HAP-1 (cell line): ENCODE measurements around the gene KCNQ4.

Experiments used
- DNase-seq, 2 experiments: peaks; one replicate each; pipeline ENCODE4 v3.0.0-alpha.2; 2016 to 2020; ENCODE audit warnings: low spot score in 2 of 2
- H3K27me3 ChIP-seq: fragments of 250-450 bp; sonication (Bioruptor Pico); 2 replicates; pipeline ENCODE4 v1.5.1; 2020; ENCODE audit warnings: low read depth, mild to moderate bottlenecking, moderate library complexity
- H3K36me3 ChIP-seq: fragments of 250-450 bp; sonication (Bioruptor Pico); replicated peaks from 2 replicates; pipeline ENCODE4 v1.5.1; 2020; ENCODE audit warnings: mild to moderate bottlenecking
- H3K4me1 ChIP-seq: fragments of 250-450 bp; sonication (Bioruptor Pico); 2 replicates; pipeline ENCODE4 v1.5.1; 2020; ENCODE audit warnings: mild to moderate bottlenecking
- H3K4me3 ChIP-seq: fragments of 250-450 bp; sonication (Bioruptor Pico); 2 replicates; pipeline ENCODE4 v1.5.1; 2020; ENCODE audit warnings: mild to moderate bottlenecking, moderate library complexity
- H3K9me3 ChIP-seq: fragments of 250-450 bp; sonication (Bioruptor Pico); 2 replicates; pipeline ENCODE4 v1.5.1; 2020; ENCODE audit warnings: mild to moderate bottlenecking, moderate library complexity
- in situ Hi-C: fragments of 300-500 bp; cut with MboI; formaldehyde crosslinking; loops from 3 replicates; pipeline ENCODE4 v1.14.3; 2020; ENCODE audit warnings: low sequenced_read_pairs, inconsistent platforms, mixed read lengths

KCNQ4 gene

DNA sequence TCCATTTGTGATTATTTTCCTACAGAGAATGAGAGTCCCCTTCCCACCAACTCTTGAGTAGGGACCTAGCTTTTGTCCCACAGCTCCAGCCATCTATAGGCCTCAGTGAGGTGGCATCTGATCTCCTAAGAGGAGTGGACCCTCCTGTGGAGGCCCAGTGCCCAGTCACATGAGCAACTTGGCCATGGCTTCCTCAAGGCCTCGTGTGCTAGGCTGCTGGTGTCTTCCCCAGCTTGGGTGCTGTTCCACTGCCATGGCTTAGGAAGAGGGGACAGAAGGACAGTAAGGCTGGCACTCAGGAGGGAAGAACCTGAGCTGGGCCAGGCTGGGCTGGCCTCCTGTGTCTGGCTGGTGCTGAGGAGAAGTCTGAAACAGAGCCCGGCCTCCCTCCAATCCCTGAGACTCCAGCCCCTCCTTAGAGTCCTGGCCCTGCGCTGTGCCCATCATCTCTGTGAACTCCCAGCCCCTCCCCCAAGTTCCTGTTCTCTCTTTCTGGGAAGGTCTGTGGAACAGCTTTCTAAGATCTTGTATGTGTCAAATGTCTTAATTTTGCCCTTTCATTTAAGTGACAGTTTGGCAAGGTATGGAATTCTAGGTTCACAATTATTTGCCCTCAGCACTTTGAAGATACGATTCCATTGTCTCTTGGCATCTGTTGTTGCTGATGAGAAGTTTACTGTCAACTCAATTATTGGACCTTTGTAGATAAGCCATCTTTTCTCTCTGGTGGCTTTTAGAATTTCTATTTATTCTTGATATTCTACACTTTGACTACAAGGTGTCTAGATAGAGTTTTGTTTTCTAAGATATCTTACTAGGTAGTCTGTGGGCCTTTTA is 7.1 kb upstream of the KCNQ4 start:
- no peak overlapping the region for H3K4me3 ChIP-seq
- no peaks in the 10 kb centered on the region for H3K4me1 ChIP-seq
- H3K9me3 ChIP-seq, result peaks cover 2% of the 10 kb centered on the region; the same call in 1 of the 2 replicates
- H3K36me3 ChIP-seq, result peaks cover 6% of the 10 kb centered on the region; the same call in 1 of the 2 replicates
- H3K27me3 ChIP-seq, result no peaks in the 10 kb centered on the region
- DNase-seq, result no peak
- in situ Hi-C loops, result no loop called here

DNA sequence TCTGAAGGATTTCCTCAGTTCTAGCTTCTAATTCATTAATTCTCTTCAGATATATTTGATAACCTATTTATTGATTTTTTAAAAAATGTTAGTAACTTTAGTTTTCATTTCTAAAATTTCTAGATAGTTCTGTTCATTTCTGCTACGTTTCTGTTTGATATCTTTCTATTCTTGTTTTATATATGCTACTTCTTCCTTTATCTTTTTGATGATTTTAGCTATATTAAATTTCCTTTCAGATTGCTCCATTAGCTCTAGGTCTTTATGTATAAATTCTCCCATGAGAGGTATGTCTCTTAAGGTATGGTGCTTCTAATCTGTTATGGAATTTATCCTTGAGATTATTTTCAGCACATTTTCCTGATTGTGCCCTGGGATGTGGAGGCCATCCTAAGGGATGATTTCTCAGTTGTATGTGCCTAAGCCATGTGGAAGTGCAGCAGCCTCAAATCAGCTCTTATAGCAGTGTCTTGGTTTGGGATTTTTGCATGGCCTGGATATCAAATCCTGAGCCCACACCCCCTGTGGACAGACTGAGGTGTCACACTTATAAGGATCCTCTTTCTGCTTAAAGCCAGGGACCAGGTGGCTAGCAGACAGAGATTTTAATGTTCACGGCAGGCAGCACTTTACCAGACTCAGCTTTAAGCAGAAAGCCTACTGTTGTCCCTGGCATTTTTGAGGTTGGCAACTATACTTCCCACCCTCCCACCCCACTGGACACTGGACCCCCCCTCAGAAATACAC is 6.2 kb upstream of the KCNQ4 start:
- H3K4me1 ChIP-seq, result peaks cover 2% of the 10 kb centered on the region; the same call in 1 of the 2 replicates
- no peak overlapping the region for H3K4me3 ChIP-seq
- peaks cover 3% of the 10 kb centered on the region; the same call in 1 of the 2 replicates for H3K36me3 ChIP-seq
- no peaks in the 10 kb centered on the region for H3K27me3 ChIP-seq
- peaks cover 2% of the 10 kb centered on the region; the same call in 1 of the 2 replicates for H3K9me3 ChIP-seq
- DNase-seq, result no peak
- in situ Hi-C loops, result no loop called here

DNA sequence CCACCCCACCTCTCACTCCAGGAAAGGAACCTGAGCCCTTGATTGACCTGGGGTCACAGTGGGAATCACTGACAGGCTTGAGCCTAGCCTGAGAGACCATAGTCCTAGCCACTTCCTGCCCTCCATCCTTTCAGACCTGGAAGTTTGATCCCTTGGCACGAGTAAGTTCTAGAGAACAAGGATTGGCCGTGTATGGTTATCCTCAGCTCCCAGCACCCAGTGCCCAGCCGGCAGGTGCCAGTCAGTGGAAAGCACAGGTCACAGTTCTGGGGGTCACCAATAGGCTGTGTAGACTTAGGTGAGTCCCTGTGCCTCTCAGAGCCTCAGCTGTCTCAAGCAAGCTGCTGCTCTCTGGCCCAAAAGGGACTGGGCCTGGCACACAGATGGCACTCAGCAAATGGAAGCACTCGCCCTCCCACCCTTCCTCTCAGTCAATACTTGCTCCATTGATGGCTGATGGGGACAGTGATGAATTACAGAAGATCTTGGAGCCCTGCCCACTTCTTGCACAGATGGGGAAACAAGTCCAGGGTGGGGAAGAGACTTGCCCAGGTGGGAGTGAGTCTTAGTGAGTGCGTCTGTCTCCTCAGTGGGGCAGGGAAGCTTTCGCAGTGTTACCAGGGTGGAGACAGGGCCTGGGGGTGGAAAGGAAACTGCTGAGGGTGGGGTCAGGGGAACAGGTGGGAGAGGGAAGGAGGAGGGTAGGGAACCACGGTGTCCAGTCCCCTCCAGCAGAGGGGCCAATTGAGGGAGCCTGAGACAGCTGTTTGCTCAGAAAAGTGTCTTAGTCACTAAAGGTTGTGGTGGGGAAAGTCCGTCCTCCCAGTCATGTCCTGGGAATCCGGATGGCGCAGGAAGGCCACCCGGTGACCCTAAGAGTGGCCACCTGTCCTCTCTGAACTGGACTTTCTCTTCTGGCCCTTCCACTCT is 2.6 kb upstream of the KCNQ4 start:
- no peak for DNase-seq
- no peaks in the 10 kb centered on the region; the same call in 1 of the 2 replicates for H3K36me3 ChIP-seq
- peaks cover 2% of the 10 kb centered on the region; the same call in 1 of the 2 replicates for H3K9me3 ChIP-seq
- in situ Hi-C loops, result no loop called here
- no peaks in the 10 kb centered on the region for H3K27me3 ChIP-seq
- no peak overlapping the region for H3K4me3 ChIP-seq
- peaks cover 19% of the 10 kb centered on the region for H3K4me1 ChIP-seq

DNA sequence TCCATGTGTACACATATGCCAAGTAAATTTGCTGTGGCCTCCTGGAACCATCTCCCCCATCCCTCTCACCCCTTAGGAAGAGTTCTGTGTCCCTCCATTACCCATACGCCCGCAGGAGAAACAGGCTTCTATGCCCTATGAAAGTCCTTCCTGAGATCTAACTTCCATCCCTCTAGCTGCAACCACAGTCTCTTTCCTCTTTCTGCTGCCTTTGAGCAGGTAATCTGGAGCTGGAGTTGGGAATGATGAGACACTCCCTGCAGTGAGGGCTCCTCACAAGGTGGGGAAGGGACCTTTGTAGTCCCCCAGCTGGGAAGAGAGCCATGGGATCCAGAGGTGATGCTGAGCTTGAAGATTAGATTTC is 2.0 kb upstream of the KCNQ4 start:
- Histone ChIP-seq H3K4me1 (peaks cover 19% of the 10 kb centered on the region), H3K36me3 (no peaks in the 10 kb centered on the region; the same call in 1 of the 2 replicates), H3K27me3 (no peaks in the 10 kb centered on the region), H3K4me3 (no peak overlapping the region), H3K9me3 (peaks cover 2% of the 10 kb centered on the region; the same call in 1 of the 2 replicates)
- no peak for DNase-seq
- in situ Hi-C loops, result no loop called here

DNA sequence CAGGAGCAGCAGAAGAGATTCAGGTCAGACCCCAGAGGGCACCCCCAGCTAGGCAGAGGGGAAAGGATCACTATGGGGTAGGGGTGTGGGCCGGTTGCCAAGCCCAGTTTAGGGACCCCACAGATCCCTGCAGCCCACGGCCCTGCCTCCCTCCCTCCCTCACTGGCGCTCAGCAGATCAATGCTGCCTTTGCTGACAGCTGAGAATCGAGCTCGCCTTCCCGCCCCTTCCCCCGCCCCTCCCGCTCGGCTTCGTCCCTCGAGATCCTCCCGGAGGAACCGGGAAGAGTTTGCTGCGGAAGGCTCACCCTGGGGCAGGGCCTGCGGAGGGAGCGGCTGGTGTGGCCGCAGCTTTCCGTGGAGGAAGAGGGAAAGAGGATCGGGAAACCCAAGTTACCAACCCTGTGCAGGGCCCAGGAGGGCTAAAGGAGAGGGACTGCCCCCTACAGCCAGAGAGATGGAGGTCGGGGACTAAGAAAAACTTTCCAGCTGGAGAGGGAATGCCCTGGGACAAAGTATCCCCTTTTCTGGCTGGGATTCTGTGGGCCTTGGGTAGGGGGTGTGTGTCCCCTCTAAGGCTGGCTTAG is 1.1 kb upstream of the KCNQ4 start:
- peak; percentile 34 to 79 for DNase-seq
- peak overlapping the region; percentile 30 for H3K4me3 ChIP-seq
- no peaks in the 10 kb centered on the region; the same call in 1 of the 2 replicates for H3K36me3 ChIP-seq
- no peaks in the 10 kb centered on the region for H3K27me3 ChIP-seq
- in situ Hi-C loops, result no loop called here
- H3K9me3 ChIP-seq, result no peaks in the 10 kb centered on the region
- peaks cover 19% of the 10 kb centered on the region for H3K4me1 ChIP-seq

DNA sequence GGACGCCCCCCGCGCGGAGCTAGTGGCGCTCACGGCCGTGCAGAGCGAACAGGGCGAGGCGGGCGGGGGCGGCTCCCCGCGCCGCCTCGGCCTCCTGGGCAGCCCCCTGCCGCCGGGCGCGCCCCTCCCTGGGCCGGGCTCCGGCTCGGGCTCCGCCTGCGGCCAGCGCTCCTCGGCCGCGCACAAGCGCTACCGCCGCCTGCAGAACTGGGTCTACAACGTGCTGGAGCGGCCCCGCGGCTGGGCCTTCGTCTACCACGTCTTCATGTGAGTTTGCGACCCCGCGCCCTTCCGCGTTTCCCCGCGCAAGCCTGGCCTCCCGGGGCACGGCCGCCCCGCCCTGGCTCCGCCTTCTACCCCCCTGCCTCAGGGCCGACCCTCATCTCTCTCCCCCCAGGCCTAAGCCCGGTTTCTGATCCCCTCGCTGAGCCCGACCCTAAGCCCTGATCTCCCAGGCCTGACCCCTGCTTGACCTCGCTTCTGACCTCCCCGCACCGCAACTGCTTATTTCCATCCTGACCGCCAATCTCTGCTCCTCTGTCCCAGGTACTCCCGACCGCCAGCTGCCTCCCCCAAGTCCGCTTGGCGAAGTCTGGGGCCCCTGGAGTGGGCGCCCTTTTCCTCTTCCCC is 669 bp downstream of the KCNQ4 start:
- Histone ChIP-seq H3K4me1 (peaks cover 19% of the 10 kb centered on the region), H3K4me3 (peak overlapping the region; percentile 41), H3K36me3 (no peaks in the 10 kb centered on the region), H3K9me3 (no peaks in the 10 kb centered on the region), H3K27me3 (no peaks in the 10 kb centered on the region)
- in situ Hi-C loops, result no loop called here
- DNase-seq, result peak in 1 of 2 experiments; percentile 58

DNA sequence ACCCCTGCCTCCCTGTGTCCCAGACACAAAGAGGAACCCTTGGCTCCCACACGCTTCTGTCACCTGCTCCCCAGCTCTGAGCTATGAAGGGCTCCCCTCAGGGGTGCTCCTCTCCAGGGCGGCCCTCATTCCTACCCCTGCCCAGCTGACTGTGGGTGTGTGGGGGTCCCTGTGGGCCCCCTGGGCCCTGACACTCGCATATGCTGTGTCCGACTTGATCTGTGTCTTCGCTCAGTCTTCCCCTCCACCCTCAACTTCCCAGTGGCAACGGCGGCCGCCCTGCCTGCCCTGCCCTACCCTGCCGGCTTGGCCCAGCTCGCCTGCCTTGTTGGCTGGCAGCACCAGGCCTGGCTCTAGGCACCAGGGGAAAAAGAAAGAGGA is 1.2 kb downstream of the KCNQ4 start:
- Histone ChIP-seq H3K36me3 (no peaks in the 10 kb centered on the region), H3K4me1 (peaks cover 19% of the 10 kb centered on the region), H3K4me3 (peak overlapping the region; percentile 41), H3K9me3 (no peaks in the 10 kb centered on the region), H3K27me3 (no peaks in the 10 kb centered on the region)
- no peak for DNase-seq
- in situ Hi-C loops, result no loop called here

DNA sequence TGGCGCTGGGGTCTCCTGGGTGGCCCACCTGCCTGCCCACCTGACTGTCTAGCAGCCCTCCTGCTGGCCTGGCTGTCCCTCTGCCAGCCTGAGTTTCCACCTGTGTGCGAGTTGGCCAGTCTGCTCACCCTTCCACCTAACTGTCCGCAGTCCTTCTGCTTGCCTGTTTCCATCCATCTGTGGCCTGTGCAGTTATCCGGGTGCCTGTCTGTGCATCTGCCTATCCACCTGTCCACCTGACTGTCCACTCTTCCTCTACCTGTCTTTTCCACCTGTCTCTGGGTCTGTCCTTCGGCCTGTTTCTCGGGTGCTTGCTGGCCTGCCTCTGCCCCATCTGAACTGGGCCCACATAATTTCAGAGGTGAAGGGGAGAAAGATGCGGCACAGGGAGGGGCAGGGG is 1.9 kb downstream of the KCNQ4 start:
- in situ Hi-C loops, result no loop called here
- H3K9me3 ChIP-seq, result no peaks in the 10 kb centered on the region
- peaks cover 19% of the 10 kb centered on the region for H3K4me1 ChIP-seq
- no peak for DNase-seq
- H3K4me3 ChIP-seq, result no peak overlapping the region; the same call in 1 of the 2 replicates
- no peaks in the 10 kb centered on the region for H3K27me3 ChIP-seq
- no peaks in the 10 kb centered on the region for H3K36me3 ChIP-seq

DNA sequence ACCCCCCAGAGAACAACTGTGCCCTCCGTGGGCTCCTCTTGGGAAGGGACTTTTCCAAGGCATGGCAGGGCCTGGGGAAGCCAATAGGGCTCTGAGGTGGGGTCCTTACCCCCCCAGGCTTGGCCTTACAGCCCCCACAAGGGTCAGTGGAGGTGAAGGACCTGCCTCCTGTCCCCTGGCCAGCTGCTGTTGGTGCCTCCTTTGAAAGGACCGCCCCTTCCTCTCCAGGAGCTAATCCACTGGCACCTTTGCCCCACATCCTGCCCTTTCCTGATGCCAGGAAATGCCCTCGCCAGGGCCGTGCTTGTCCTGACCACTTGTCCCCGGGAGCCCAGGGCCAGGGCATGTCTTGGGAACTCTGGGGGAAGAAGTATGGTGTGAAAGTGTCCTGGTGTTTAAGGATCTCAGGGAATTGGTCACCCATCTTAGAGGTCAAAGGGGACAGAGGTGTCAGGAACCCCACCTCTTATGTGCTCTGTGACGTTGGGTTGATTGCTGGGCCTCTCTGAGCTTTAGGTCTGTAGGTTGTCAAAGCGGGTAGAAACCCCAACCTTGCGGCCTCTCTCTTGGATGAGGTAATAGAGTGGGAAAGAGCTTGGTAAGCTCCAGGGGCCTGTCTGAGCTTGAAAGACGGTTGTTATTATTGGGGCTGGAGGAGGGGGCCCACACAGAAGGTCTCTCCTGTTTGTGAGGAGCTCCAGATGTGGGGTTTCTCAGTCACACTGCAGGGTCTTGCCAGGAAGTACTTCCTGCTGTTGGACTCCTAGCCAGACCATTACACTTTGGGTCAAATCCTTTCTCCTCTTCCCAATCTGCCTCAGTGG is 2.8 kb downstream of the KCNQ4 start:
- DNase-seq, result no peak
- Histone ChIP-seq H3K36me3 (no peaks in the 10 kb centered on the region), H3K4me3 (no peak overlapping the region), H3K27me3 (no peaks in the 10 kb centered on the region), H3K4me1 (peaks cover 19% of the 10 kb centered on the region), H3K9me3 (no peaks in the 10 kb centered on the region)
- in situ Hi-C loops, result no loop called here

DNA sequence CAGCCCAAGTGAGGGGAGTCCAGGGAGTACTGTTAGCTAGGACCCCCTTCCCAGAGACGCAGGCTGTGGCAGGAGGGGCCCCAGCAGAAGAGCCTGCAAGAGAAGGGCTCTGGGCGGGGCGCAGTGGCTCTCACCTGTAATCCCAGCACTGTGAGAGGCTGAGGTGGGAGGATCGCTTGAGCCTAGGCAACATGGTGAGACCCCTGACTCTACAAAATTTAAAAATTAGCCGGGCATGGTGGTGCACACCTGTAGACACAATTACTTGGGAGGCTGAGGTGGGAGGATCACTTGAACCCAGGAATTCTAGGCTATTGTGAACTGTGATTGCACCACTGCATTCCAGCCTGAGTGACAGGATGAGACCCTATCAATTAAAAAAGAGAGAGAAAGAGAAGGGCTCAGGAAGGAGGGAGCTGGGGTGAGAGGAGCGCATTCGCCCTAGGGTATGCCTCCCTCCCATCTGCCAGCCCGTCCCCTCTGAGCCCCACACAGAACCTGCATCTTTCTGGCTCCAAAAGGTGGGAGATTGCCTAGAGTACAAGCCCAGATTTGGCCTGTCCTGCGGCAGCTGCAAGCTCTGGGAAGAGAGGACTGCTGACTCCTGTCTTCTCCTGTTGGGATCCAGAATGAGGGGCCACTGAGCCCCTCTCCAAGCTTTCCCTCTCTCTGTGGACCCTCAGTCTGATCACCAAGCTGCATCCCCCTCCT is 3.6 kb downstream of the KCNQ4 start:
- Histone ChIP-seq H3K9me3 (no peaks in the 10 kb centered on the region), H3K4me3 (no peak overlapping the region), H3K36me3 (no peaks in the 10 kb centered on the region), H3K4me1 (peaks cover 19% of the 10 kb centered on the region), H3K27me3 (no peaks in the 10 kb centered on the region)
- in situ Hi-C loops, result no loop called here
- DNase-seq, result no peak

DNA sequence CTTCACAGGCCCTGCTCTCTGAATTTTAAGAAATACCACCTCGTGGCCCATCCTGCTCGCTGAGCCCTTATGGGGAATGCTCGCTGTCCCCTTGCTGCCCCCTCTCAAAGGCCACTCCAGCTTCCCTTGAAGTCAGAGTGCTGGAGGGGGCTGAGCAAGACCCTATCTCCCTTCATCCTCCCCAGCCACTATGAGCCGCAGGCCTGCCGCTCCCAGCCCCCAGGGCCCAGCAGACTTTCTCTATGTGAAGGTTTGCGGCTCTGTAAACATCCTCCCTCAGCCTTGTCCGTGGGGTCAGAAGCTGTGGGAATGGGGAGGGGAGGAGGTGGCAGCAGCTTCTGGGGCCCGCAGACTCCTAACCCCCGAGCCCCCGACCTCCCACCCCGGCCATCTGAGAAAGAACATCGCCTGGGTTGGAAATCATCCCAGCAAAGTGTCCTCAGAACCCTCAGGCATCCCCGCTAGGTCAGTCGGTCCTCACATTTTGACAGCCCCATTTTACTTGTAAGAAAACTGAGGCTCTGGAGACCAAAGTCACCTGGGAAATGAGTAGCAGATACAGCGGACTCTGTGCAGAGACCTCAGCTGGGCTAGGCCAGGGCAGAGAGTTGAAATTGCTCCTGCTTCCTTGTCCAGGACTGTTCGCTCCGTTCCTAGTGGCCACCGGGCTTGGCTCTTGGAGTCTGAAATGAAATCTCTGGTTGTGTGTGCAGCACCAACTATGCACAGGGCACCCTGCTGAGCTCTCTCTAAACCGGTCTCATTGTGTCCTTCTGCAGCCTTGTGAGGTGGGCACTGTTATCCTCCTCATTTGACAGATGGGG is 4.4 kb downstream of the KCNQ4 start:
- no peak overlapping the region for H3K4me3 ChIP-seq
- no peak for DNase-seq
- in situ Hi-C loops, result no loop called here
- peaks cover 11% of the 10 kb centered on the region for H3K4me1 ChIP-seq
- no peaks in the 10 kb centered on the region for H3K36me3 ChIP-seq
- H3K9me3 ChIP-seq, result no peaks in the 10 kb centered on the region
- H3K27me3 ChIP-seq, result no peaks in the 10 kb centered on the region
